GM19397 (cell line): ENCODE data around the gene SLC2A4RG.

ENCODE experiments used
- ATAC-seq: cut with Tn5 transposase; IDR thresholded peaks from one replicate; pipeline ENCODE4 v1.9.1; 2021; ENCODE audit warnings: mild to moderate bottlenecking, moderate library complexity; ENCODE audit not compliant: unreplicated experiment

Gene SLC2A4RG

DNA sequence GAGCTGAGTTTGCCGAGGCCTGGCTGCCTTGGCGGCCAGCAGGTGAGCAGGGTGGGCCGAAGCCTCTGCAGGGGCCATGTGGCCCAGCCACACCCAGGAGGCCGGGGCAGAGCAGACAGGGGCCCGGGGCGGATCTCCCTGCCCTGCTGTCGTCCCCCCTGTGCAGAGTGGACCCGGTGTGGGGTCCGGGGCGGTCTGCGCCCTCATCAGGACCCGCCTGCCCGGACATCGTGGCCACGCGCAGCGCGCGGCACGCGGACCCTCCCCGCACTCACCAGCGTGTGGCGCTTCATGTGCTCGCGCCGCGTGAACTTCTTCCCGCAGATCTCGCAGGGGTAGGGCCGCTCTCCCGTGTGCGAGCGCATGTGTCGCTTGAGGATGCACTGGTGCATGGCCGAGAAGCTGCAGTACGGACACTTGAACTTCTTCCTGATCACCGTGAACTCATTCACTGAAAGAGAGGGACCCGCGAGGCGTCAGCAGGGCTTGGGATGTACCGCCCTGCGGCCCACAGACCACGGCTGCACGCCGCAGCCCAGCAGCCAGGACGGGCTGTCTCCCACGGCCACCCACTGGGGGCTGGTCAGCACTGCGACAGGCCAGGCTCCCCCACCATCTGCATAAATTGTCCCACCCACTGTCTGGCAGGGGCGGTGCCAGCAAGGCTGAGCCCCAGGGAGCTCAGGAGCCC is 13.0 kb downstream of the SLC2A4RG start:
- no peak for ATAC-seq

DNA sequence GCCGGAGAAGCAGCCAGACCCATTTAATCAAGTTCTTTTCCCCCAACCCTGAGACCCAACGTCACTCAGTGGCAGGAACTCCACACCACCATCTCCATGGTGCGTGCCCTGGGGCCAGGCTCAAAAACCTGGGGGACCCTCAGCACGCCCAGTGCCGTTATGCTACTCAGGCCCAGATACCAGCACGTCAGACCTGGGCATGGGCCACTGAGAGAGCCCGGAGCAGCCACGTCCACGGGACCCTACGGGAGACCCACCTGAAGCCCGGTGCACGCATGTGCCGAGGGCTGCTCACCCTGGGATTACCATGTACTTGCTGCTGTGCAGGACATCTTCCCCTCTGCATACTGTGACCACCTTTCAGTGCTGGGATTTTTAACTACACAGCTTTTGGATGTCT is 13.8 kb downstream of the SLC2A4RG start:
- no peak for ATAC-seq

DNA sequence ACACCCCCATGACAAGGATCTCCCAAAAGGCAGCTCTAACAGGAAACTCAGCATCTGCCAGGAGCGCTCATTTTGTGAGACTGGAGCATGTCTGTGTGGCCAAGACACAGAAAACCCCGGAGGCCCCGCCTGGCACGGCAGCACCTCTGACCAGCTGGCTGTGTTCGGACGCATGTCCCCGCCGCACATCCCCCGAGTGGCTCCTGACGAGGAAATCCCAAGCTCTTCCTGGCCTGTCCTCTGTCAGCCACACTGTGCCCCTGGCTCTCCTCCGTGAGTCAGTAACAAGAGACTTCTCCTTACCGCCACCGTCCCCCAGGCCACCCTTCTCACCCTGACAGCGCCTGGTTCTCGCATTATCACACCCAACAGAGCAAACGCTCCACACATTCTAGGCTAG is 14.4 kb downstream of the SLC2A4RG start:
- no peak for ATAC-seq

DNA sequence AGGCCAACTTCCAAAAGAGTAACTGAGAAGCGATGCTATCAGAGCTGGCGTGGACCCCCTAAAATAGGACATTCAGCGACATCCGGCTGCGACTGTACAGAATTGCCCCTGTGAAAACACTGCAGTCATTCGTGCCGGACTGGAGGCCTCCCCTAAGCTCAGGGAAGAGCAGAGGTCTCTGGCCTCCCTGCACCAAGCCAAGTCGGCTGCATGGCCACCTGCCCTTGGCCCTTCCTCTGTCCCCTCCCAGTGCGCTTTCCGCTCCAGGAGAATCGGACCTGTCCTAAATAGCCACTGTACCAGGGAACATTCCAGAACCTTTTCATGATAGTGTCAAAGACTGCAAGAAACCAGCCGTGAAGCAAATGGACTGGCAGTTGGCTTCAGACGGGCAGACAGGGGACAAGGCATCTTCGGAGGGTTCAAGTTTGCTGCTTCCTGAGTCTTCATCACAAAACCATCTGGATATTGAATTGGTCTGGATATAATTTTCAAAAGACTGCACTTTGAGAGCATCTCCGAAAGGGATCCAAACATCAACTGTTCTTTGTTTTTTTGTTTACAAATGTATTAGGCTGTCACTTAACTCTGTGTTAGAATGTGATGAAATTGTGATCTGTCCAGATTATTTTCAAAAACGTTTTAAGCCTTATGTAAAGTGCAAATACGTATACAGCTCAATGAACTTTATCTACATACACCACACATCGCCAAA is 16.5 kb downstream of the SLC2A4RG start:
- no peak for ATAC-seq

DNA sequence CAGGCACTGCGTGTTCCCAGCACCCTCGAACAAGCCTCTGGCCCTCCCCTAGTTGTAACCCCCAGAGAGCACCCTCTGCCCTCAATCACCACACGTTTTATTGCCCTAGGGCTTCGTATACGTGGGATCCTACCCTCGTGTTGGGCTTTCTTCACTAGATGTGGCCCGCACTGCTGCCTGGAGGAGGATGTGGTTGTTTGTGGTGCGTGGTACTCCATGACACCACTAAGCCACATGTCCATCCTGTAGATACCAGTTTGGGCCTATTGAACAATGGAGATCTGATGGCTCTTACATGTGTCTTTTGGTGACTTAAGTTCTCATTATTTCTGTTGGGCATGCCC is 17.0 kb downstream of the SLC2A4RG start:
- ATAC-seq, result no peak

DNA sequence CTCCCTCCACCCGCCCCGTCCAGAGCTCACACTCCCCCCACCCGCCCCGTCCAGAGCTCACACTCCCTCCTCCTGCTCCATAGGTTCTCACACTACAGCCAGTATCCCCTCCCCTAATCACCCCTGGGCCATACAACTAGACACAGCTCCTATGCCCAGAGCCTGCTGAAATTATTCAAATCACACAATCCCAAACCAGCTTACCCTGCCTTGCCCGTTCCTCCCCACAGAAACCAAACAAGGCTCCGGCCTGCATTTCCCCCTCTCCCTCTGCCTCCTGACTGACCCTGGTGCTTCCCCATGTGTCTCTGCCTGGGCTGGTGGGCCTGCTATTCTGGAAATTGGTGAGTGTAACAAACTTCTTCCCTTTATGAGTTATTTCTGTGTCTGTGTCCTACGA is 18.6 kb downstream of the SLC2A4RG start:
- no peak for ATAC-seq

DNA sequence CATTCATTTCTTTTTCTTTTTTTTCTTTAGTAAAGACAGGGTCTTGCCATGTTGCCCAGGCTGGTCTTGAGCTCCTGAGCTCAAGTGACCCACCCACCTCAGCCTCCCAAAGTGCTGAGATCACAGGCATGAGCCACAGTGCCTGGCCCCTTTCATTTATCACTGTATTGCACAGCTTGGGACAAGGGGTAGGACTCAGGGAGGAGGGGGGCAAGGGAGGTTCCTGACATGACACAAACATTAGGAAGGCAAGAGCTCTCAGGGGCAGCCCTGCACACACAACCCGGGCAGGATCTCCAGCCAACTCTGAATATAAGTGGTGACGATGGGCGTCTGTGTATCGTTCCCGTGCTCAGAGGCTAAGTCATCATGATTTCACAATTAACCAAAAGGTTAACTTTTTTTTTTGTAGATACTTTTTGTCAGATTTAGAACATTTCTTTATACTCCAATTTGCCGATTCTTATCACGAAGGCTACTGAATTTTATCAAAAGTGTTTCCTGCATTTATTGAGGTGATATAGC is 19.9 kb downstream of the SLC2A4RG start:
- ATAC-seq, result no peak

DNA sequence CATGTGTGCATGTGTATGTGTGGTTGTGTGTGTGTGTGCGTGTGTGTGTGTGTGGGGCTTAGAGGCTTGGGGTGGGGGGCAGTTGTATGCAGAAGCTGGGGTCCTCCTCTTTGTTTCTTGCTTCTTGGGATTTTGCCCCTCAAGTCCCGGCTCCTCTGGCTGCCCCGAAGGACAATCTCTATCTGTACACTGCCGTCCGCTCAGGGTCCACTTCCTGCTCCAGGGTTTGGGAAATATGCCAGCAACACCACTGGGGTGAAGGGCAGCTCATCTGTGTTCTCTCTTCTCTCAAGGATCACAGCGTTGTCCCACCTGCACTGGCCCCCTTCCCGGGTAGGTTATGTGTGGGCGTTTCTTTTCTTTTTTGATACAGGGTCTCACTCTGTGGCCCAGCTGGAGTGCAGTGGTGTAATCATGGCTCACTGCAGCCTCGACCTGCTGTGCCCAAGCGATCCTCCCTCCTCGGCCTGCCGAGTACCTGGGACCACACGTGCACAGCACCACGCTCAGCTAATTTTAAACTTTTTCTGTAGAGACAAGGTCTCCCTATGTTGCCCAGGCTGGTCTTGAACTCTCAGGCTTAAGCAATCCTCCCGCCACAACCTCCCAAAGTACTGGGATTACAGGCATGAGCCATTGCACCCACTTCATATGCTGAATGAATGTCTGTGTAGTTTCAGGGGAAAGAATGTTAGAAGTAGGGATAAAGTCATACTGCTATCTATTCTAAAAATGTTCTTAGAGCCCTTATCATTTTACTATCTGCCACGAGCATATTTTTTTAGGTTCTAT is 25.7 kb downstream of the SLC2A4RG start:
- ATAC-seq, result no peak

DNA sequence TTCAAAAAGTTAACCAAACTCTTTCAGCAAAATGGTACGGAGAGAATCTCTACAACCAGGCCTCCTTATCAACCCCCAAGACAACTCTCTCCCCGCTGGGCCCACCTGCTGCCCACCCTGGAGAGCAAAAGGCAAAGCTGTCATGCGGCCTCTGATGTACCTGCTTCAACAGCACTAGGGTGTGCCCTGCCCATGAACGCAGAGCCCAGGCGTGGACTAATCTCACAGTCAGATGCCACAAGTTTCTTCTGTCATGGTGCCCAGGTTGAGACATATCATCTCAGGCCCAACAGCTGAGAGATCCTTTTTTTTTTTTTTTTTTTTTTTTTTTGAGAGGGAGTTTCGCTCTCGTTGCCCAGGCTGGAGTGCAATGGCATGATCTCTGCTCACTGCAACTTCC is 26.3 kb downstream of the SLC2A4RG start:
- no peak for ATAC-seq

DNA sequence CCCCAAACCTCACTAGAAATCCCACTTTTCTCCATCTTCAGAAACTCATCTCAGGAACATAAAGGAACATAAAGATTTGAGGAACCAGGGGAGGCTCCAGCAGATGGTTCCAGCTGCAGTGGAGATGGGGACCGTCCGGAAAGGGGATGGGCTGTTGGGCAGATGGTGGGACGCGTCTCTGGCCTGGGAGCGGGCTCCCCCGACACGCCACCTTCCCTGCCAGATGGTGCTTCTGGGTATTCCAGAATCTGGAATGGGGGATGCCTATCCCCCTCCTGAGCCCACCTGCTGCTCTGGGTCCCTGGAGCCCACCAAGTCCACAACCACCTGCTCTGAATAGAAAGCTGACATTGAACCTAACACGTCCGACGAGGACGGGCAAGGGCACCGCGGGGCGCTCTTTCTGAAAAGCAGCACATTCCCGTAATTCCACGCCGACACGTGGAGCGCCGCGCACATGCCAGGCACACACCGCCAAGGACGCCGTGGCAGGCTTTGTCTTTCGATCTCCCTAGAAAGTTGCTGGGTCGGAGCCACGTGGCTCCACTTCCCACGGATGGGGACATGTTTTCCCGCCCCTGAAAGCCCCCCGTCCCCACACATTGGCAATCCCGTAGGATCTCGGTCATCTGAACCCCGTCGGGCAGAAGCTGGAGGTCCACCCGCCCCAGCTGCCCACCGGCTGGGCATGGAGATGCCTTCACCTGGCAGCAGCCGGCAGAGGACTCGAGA is 27.3 kb downstream of the SLC2A4RG start:
- no peak for ATAC-seq

DNA sequence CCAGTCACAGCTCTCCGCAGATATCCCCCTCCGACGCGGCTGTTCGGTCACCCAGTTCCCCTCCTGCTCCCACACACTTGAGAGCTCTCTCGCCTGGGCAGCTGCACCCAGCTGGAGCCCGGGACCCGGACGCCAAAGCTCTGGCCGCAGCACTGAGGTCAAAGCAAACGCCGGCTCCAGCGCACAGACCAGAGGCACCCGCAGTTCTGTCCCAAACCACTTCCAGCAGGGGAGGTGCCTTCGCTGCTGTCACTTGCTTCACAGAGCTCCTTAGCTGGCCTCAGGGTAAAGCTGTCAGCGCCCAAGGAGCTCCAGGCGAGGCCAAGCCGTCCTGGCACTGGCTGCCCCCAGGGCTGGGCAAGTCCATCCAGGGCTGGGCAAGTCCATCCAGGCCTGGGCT is 27.9 kb downstream of the SLC2A4RG start:
- no peak for ATAC-seq

DNA sequence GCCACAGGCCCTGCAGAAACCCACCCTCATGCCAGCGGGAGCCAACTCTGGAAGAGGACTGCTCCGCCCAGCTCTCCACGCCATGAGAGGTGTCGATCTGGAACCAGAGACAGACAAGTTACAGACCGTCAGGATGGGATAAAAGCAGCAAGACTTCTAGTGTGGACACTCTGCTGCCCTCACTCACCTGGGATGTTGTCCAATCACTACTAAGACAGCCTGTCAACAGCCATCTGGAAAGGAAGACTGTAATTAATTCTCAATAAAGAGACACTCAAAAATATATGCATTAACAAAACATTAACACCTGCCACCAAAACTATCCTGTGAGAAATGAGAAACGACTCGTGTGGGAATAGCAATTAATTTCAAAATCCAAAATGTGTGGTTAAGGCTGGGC is 28.3 kb downstream of the SLC2A4RG start:
- ATAC-seq, result no peak

DNA sequence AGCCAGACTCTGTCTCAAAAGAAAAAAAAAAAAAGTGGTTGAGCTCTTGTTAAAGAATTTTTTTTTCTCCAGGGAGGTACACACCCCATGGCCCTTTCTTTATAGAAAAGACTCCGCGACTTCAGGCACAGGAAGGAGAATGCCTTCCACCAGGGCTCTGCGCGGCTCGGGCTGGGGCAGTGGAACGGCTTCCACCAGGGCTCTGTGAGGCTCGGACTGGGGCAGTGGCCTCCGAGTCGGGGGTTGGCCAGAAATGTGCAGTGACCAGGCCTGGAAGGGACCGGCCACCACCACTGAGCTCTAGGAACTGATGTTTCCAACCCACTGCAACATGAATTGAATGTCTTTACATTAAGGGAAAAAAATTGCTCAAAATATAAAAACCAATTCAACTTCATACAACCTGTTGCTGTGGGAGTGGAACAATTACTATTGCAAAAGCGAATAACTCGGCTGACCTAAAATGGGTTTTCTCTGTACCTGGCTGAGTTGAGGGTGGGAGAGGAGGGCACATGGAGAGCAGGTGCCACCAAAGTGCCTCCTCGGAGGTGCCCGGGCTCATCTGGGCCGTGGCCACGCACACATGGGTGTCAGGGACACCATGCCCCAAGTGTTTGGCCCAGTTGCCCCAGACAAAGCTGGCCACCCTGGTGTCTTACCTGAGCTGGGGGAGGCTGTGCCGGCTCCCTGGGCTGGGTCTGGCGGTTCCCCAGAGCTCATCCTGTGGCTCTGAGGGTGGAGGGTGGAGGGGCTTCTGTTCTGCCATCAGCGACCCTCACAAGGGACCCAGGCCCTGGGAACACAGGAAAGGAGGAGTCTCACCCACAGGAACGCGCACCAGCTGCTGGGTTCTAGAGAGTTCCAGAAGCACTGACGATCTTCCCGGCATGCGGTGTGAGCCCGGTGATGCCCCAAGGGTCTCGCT is 29.3 kb downstream of the SLC2A4RG start:
- no peak for ATAC-seq

DNA sequence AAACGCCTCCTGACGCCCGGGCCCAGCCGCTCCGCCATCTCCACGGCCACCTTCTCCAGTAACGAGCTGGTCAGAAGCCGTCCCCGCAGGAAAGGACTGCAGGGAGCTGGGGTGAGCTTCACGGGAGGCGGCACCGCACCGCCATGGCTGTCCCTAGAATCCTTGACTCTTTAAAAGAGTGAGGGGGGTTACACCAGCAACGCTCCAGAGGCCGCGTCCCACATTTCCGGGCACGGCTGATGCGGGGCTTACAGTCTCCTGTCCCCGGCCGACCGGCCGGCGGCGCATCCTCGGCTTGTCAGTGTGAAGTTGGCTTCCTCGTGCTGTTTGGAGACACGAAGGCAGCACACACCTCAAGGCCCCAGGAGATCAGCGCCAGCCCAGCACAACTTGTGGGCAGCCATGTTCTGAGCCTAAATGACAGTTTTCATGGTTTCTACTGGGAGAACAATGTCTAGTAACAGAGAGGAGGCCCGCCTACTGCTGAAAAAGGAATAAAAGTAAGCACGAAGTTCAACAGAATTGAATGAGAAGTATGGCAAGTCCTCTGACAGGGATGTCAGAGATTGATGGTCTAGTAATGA is 30.4 kb downstream of the SLC2A4RG start:
- ATAC-seq, result no peak

DNA sequence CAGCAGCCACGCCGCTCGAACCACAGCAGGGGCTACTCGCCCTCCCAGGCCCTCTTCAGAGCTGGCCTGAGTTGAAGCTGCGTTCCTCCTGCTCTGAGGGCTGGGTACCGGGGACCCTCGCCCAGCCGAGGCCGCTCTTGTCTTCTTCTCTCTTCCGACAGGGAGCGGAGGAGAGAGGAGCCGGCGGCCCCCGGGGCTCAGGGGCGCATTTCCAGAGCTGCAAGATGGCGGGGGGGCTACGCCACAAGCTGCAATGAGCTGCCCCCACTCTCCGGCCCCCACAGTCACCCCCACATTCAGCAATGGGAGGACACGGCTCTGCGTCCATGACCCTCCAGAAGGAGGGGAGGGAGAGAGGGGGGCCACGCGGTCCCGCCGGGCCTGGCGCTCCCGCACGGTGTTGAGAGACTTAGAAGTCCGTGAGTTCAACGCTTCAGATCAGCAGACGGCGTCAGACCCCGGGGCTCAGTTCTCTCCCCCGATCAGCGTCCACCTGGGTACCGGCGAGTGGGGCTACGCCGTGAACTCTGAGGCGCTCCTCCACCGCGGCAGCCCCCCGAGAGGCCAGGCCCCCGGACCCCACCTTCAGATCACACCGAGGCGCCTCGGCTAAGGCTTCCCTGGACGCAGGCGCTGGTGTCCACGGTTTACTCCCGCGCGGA is 31.6 kb downstream of the SLC2A4RG start:
- no peak for ATAC-seq

DNA sequence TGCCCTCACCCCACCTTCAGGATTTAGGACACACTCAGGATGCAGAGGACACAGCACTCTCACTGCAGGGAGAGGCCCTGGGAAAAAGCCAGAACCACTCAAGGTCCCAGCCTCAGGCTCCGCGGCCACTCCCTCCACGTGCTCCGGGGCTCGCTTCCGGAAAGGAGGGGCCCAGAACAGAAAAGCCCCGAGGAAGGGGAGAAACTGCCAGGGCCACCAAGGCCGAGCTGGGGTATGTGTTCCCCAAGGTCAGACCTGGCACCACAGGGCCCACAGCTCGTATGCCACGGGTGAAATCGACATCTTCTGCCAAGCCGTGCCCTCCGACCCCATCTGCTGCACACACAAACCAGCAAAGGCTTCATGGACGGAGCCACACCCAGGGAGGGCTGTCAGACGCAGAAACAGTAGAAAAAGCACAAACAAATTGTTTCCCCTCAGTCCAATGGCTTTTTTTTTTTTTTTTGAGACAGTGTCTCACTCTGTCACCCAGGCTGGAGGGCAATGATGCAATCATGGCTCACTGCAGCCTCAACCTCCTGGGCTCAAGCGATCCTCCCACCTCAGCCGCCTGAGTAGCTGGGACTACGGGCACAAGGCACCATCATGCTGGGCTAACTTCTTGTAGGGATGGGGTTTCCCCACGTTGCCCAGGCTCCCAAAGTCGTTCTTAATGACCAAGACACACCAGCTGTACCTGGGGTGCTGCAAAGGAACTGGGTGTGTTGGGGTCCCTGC is 33.4 kb downstream of the SLC2A4RG start:
- ATAC-seq, result no peak

DNA sequence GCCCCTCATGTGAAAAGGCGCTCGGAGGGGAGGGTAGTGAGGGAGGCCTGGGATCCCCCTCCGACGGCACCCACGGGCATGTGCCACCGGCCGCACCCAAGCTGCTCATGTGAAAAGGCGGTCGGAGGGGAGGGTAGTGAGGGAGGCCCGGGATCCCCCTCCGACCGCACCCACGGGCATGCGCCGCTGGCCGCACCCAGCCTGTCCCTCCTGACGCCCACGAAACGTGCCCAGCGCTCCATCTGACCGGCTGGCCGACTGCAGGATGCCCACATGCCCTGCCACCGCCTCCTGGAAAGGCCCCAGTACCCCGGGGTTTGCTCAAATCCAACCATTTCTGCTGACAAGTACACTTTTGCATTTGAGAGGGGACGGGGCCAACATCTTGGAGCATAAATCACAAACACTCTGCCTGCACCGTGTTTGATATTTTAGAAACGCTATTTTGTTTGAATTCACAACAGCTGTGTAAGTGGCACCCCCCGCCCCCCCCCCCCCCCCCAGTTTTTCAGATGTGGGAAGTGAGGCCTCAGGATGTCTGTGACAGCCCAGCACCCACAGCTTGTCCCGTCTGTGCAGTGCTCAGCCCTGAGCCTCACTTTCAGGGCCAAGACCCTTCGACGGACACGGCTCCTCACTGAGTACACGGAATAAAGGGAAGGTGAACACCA is 34.1 kb downstream of the SLC2A4RG start:
- ATAC-seq, result no peak

DNA sequence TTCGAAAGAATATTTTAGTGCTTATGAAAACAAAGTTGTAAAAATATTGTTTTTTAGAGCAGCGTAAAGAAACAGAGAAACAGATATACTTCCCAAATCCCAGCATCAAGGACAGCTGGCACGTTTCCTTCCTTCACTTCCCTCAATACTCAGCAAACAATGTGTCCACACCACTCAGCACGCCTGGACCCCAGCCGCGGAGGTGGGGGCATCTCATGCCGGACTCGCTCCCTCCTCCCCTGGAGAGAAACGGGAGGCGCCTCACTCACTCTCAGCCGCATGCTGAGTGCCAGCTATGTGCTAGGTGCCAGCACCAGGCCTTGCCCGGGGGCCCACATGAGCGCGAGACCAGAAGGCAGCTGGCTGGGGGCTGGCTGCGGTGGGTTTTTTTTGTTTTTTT is 34.7 kb downstream of the SLC2A4RG start:
- no peak for ATAC-seq
